ENCODE data around the gene CIDEA. TPM values are rescaled to one million over a fixed set of nuclear protein-coding genes. Genes with fewer than 3 reads are reported as not detected.
A peak's percentile ranks its signal among the peaks of the same experiment; 100 is the strongest.

CIDEA gene
- total RNA-seq, 1 donor from 2014 or later, result 0.53 TPM

- FAIRE-seq (peak; percentile 7), DNase-seq (ENCODE audit: low read depth) (no peak)
- H3K4me3 ChIP-seq (ENCODE audit: low read depth, low read length), result no peak overlapping the region
- peak; percentile 58 for TF ChIP-seq CTCF (IDR thresholded peaks at IDR 0.05; ENCODE audit: insufficient read depth, low read length, severe bottlenecking)
- H3K36me3 ChIP-seq (ENCODE audit: control insufficient read depth, insufficient read depth, low read length), result no peaks in the 10 kb centered on the region
- peaks cover 20% of the 10 kb centered on the region for H3K27me3 ChIP-seq (ENCODE audit: control insufficient read depth, insufficient read depth, low read length)
Observed at GRCh38 chr18:12246849-12247808, 7.0 kb upstream of the CIDEA start.

DNA sequence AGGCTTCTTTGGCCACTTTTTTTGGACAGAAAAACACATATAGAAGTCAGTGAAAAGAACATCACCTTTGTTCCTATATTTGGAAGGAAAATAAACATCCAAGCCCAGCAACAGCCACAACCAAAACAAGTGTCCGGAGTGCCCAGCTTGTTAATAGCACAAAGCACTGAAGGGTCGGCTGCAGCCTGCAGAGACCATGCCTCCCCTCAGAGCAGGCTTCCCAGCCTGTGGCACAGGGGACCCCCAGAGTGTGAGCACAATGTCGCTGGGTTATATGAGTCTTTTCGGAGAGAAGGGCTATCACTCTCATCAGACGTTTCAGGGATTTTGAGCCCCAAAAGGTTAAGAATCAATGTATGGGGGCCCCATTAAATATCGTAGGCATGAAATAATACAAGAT lies 6.2 kb upstream of the CIDEA start:
- FAIRE-seq (no peak), DNase-seq (ENCODE audit: low read depth) (no peak)
- Histone ChIP-seq H3K4me3 (ENCODE audit: low read depth, low read length) (no peak overlapping the region), H3K36me3 (ENCODE audit: control insufficient read depth, insufficient read depth, low read length) (no peaks in the 10 kb centered on the region), H3K27me3 (ENCODE audit: control insufficient read depth, insufficient read depth, low read length) (peaks cover 21% of the 10 kb centered on the region)
- TF ChIP-seq CTCF (IDR thresholded peaks at IDR 0.05; ENCODE audit: insufficient read depth, low read length, severe bottlenecking), result no peak

DNA sequence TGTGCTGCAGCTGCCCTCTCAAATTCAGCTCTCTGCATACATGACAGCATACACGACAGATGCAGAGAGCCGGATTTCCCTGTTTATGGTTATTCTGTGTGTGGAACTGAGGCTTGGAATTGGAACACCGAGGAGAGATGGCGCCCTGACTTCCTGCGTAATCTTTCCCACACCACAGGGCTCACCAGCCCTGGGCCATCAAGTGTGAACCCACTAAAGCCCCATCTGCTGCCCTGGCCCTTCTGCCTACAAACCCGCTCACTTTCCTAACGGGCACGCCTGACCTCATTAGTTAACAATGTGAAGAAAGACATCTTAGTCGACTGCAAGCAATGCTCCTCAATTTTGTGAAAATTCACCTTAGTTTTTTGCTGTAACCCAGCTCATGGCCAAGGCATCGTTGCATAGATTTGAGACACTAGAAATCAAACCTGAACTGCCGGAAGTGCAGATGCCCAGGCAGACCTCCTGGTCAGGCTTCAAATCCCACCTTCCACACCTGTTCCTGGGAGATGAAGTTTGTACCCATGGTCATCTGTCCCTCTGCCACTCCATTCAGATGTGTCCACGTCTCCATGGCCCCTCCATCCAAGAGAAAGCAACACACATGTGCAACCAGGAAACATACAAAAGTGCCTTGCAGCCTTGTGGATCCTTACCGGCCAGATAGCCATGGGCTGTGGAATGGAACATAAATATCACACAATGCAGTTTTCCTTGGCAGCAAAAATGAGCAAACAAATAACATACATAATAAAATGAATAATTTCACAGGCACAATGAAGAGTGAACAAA lies 5.0 kb upstream of the CIDEA start:
- H3K27me3 ChIP-seq (ENCODE audit: control insufficient read depth, insufficient read depth, low read length), result peaks cover 31% of the 10 kb centered on the region
- FAIRE-seq (peak; percentile 68), DNase-seq (ENCODE audit: low read depth) (no peak)
- TF ChIP-seq CTCF (IDR thresholded peaks at IDR 0.05; ENCODE audit: insufficient read depth, low read length, severe bottlenecking), result no peak
- H3K36me3 ChIP-seq (ENCODE audit: control insufficient read depth, insufficient read depth, low read length), result no peaks in the 10 kb centered on the region
- H3K4me3 ChIP-seq (ENCODE audit: low read depth, low read length), result no peak overlapping the region

DNA sequence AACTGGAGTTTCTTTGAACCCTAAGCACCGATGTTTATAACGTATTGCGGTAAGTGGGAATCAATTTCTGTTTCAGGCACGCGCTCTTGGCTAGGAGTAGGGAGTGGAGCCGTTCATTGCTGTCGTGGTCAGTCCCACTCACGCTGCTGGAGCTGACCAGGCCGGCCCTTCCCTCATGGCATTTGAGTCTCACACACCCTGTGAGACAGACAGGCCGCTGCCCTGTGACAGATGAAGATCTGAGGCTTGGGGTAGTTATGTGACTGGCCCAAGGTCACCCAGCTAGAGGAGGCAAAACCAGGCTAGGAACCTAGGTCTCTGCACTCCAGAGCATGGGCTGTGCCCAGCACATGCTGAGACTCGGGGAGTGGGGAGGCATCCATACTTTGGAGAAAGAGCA lies 2.9 kb upstream of the CIDEA start:
- no peak for TF ChIP-seq CTCF (IDR thresholded peaks at IDR 0.05; ENCODE audit: insufficient read depth, low read length, severe bottlenecking)
- Histone ChIP-seq H3K27me3 (ENCODE audit: control insufficient read depth, insufficient read depth, low read length) (peaks cover 28% of the 10 kb centered on the region), H3K36me3 (ENCODE audit: control insufficient read depth, insufficient read depth, low read length) (no peaks in the 10 kb centered on the region), H3K4me3 (ENCODE audit: low read depth, low read length) (no peak overlapping the region)
- no peak for FAIRE-seq
- DNase-seq (ENCODE audit: low read depth), result no peak

GRCh38 chr18:12252061-12252460 lies 2.1 kb upstream of the CIDEA start:
- Histone ChIP-seq H3K27me3 (ENCODE audit: control insufficient read depth, insufficient read depth, low read length) (peaks cover 25% of the 10 kb centered on the region), H3K4me3 (ENCODE audit: low read depth, low read length) (no peak overlapping the region), H3K36me3 (ENCODE audit: control insufficient read depth, insufficient read depth, low read length) (no peaks in the 10 kb centered on the region)
- DNase-seq (ENCODE audit: low read depth) (no peak), FAIRE-seq (no peak)
- TF ChIP-seq CTCF (IDR thresholded peaks at IDR 0.05; ENCODE audit: insufficient read depth, low read length, severe bottlenecking), result no peak
